Measurements from ENCODE around the gene MYCBPAP. TPM values are rescaled to one million over a fixed set of nuclear protein-coding genes. Genes with fewer than 3 reads are reported as not detected.

Gene MYCBPAP
- total RNA-seq, 1 experiment from 2014 or later, result 0.19 TPM

DNA sequence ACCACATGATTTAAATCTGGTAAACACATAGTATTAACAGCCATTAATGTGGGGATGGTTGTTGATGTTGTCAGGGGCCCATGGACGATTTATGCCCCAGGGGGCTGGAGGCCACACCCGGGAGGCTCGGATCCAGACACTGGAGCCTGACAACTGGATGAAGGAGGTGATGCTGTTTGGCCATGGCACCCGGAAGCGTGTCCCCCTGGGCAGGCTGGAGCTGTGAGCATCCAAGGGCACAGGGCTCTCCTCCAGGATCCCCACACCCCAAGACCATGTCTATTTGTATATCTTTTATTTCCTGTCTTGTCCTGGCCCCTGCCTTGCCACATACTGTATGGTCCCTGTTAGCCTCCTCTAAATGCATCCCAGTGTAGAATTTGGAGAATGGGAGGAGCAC is 25.0 kb upstream of the MYCBPAP start:
- BruUV-seq (replicated peaks), result no TSS peak
- DNase-seq (ENCODE audit: unreplicated experiment), result no peak
- TF ChIP-seq, protein P1, sequence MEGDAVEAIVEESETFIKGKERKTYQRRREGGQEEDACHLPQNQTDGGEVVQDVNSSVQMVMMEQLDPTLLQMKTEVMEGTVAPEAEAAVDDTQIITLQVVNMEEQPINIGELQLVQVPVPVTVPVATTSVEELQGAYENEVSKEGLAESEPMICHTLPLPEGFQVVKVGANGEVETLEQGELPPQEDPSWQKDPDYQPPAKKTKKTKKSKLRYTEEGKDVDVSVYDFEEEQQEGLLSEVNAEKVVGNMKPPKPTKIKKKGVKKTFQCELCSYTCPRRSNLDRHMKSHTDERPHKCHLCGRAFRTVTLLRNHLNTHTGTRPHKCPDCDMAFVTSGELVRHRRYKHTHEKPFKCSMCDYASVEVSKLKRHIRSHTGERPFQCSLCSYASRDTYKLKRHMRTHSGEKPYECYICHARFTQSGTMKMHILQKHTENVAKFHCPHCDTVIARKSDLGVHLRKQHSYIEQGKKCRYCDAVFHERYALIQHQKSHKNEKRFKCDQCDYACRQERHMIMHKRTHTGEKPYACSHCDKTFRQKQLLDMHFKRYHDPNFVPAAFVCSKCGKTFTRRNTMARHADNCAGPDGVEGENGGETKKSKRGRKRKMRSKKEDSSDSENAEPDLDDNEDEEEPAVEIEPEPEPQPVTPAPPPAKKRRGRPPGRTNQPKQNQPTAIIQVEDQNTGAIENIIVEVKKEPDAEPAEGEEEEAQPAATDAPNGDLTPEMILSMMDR (IDR thresholded peaks at IDR 0.05; ENCODE audit: unreplicated experiment), result no peak
- ChIA-PET CTCF (interaction anchor here (0.5 to 8.1 kb wide), 22 partner anchors 10 to 520 kb away, joined by 3 to 80 read pairs (median 4); partner anchors contain the start of gene LRRC59), POLR2A (interaction anchor here (1.0 to 5.7 kb wide), 3 partner anchors 18 to 94 kb away, joined by 3 to 59 read pairs (median 3); no protein-coding TSS in a partner anchor)
- H3K4me1 Mint-ChIP-seq (ENCODE audit: insufficient read depth, unreplicated experiment), result peaks cover 32% of the 10 kb centered on the region
- no peaks in the 10 kb centered on the region for H3K27me3 Mint-ChIP-seq (ENCODE audit: insufficient read depth, unreplicated experiment)
- intact Hi-C loops (cut with micrococcal nuclease), result loop anchor here (2.0 to 5.0 kb wide), 2 partner anchors 212 to 359 kb away; no protein-coding TSS in a partner anchor
- H3K4me3 Mint-ChIP-seq (ENCODE audit: unreplicated experiment), result no peak overlapping the region
- H3K36me3 Mint-ChIP-seq (ENCODE audit: insufficient read depth, unreplicated experiment), result peaks cover 55% of the 10 kb centered on the region
- no peaks in the 10 kb centered on the region for H3K9me3 Mint-ChIP-seq (ENCODE audit: unreplicated experiment)
- H3K27ac Mint-ChIP-seq (ENCODE audit: low read depth, unreplicated experiment), result peak overlapping the region; percentile 79

GRCh38 chr17:50484386-50485155 is 23.7 kb upstream of the MYCBPAP start:
- intact Hi-C loops (cut with micrococcal nuclease), result loop anchor here (5.0 kb wide), 1 partner anchor 358 kb away; no protein-coding TSS in a partner anchor

GRCh38 chr17:50487213-50488096 is 20.8 kb upstream of the MYCBPAP start:
- H3K4me3 Mint-ChIP-seq (ENCODE audit: unreplicated experiment), result no peak overlapping the region

More at GRCh38 chr17:50484386-50485155, 23.7 kb upstream of the MYCBPAP start:
- no peak overlapping the region for H3K27ac Mint-ChIP-seq (ENCODE audit: low read depth, unreplicated experiment)
- H3K4me3 Mint-ChIP-seq (ENCODE audit: unreplicated experiment), result no peak overlapping the region
- H3K27me3 Mint-ChIP-seq (ENCODE audit: insufficient read depth, unreplicated experiment), result no peaks in the 10 kb centered on the region
- TF ChIP-seq, protein P1 (IDR thresholded peaks at IDR 0.05; ENCODE audit: unreplicated experiment), result no peak
- no TSS peak for BruUV-seq (replicated peaks)
- CTCF ChIA-PET, result interaction anchor here (0.5 to 8.1 kb wide), 17 partner anchors 14 to 351 kb away, joined by 3 to 80 read pairs (median 4); partner anchors contain the start of genes SPATA20 and WFIKKN2
- H3K9me3 Mint-ChIP-seq (ENCODE audit: unreplicated experiment), result no peaks in the 10 kb centered on the region
- no peak for DNase-seq (ENCODE audit: unreplicated experiment)
- peaks cover 55% of the 10 kb centered on the region for H3K36me3 Mint-ChIP-seq (ENCODE audit: insufficient read depth, unreplicated experiment)
- H3K4me1 Mint-ChIP-seq (ENCODE audit: insufficient read depth, unreplicated experiment), result peaks cover 35% of the 10 kb centered on the region
- POLR2A ChIA-PET, result interaction anchor here (0.5 to 5.7 kb wide), 3 partner anchors 33 to 222 kb away, joined by 3 to 59 read pairs (median 4); no protein-coding TSS in a partner anchor

More at GRCh38 chr17:50487213-50488096, 20.8 kb upstream of the MYCBPAP start:
- no peaks in the 10 kb centered on the region for H3K27me3 Mint-ChIP-seq (ENCODE audit: insufficient read depth, unreplicated experiment)
- H3K27ac Mint-ChIP-seq (ENCODE audit: low read depth, unreplicated experiment), result peak overlapping the region; percentile 55
- CTCF ChIA-PET, result interaction anchor here (0.6 to 8.1 kb wide), 11 partner anchors 8 to 286 kb away, joined by 3 to 80 read pairs (median 4); partner anchors contain the start of genes COL1A1 and SPATA20
- peak; percentile 90 for DNase-seq (ENCODE audit: unreplicated experiment)
- no peaks in the 10 kb centered on the region for H3K9me3 Mint-ChIP-seq (ENCODE audit: unreplicated experiment)
- H3K36me3 Mint-ChIP-seq (ENCODE audit: insufficient read depth, unreplicated experiment), result peaks cover 38% of the 10 kb centered on the region
- peaks cover 27% of the 10 kb centered on the region for H3K4me1 Mint-ChIP-seq (ENCODE audit: insufficient read depth, unreplicated experiment)
- TF ChIP-seq, protein P1 (IDR thresholded peaks at IDR 0.05; ENCODE audit: unreplicated experiment), result no peak
- no TSS peak for BruUV-seq (replicated peaks)
- intact Hi-C loops (cut with micrococcal nuclease), result no loop called here
- POLR2A ChIA-PET, result interaction anchor here (0.6 to 5.7 kb wide), 32 partner anchors 8 to 233 kb away, joined by 3 to 59 read pairs (median 6); partner anchors contain the start of genes ANKRD40, CACNA1G, LRRC59 and LUC7L3

Data from MCF 10A (cell line).